ENCODE results near the gene TLL2.

The TLL2 gene

GRCh38 chr10:96416643-96417042 is 97.1 kb downstream of the TLL2 start:
- H3K27me3 ChIP-seq (ENCODE audit: insufficient read depth, low read length, poor library complexity, severe bottlenecking), result no peaks in the 10 kb centered on the region
- no peak overlapping the region for H3K4me3 ChIP-seq (ENCODE audit: low read length, poor library complexity, severe bottlenecking)
- no peaks in the 10 kb centered on the region for H3K36me3 ChIP-seq (ENCODE audit: insufficient read depth, low read length)
- H3F3A ChIP-seq (ENCODE audit: low read depth), result no peaks in the 10 kb centered on the region
- H3K9ac ChIP-seq (ENCODE audit: low read depth, low read length, poor library complexity, severe bottlenecking), result no peak overlapping the region
- no peak overlapping the region for H3K4me2 ChIP-seq (ENCODE audit: low read depth, low read length, poor library complexity, severe bottlenecking)
- TF ChIP-seq CTCF (conservative IDR thresholded peaks at IDR 0.05; ENCODE audit: low read length), result no peak
- TF ChIP-seq EZH2phosphoT487 (IDR thresholded peaks at IDR 0.05; ENCODE audit: borderline replicate concordance), result no peak
- no peaks in the 10 kb centered on the region for H3K9me2 ChIP-seq (replicated peaks; ENCODE audit: low read depth, low read length)
- peaks cover 6% of the 10 kb centered on the region for H3K4me1 ChIP-seq (ENCODE audit: insufficient read depth, low read length, poor library complexity, severe bottlenecking)
- H3K9me3 ChIP-seq (ENCODE audit: insufficient read depth, low read depth, low read length), result no peaks in the 10 kb centered on the region
- no peaks in the 10 kb centered on the region for H4K20me1 ChIP-seq (ENCODE audit: insufficient read depth, low read length, poor library complexity, severe bottlenecking)
- no peak overlapping the region for H2AFZ ChIP-seq (ENCODE audit: low read length)
- H3K79me2 ChIP-seq (ENCODE audit: insufficient read depth, low read length), result no peaks in the 10 kb centered on the region

- no peak overlapping the region for H3K4me3 ChIP-seq (ENCODE audit: low read length, poor library complexity, severe bottlenecking)
- no peak overlapping the region for H2AFZ ChIP-seq (ENCODE audit: low read length)
- H3K4me1 ChIP-seq (ENCODE audit: insufficient read depth, low read length, poor library complexity, severe bottlenecking), result peaks cover 6% of the 10 kb centered on the region
- H3F3A ChIP-seq (ENCODE audit: low read depth), result no peaks in the 10 kb centered on the region
- TF ChIP-seq EZH2phosphoT487 (IDR thresholded peaks at IDR 0.05; ENCODE audit: borderline replicate concordance), result no peak
- TF ChIP-seq CTCF (conservative IDR thresholded peaks at IDR 0.05; ENCODE audit: low read length), result no peak
- H3K79me2 ChIP-seq (ENCODE audit: insufficient read depth, low read length), result no peaks in the 10 kb centered on the region
- H3K36me3 ChIP-seq (ENCODE audit: insufficient read depth, low read length), result no peaks in the 10 kb centered on the region
- no peaks in the 10 kb centered on the region for H3K9me3 ChIP-seq (ENCODE audit: insufficient read depth, low read depth, low read length)
- H3K9me2 ChIP-seq (replicated peaks; ENCODE audit: low read depth, low read length), result no peaks in the 10 kb centered on the region
- H3K27me3 ChIP-seq (ENCODE audit: insufficient read depth, low read length, poor library complexity, severe bottlenecking), result no peaks in the 10 kb centered on the region
- H3K4me2 ChIP-seq (ENCODE audit: low read depth, low read length, poor library complexity, severe bottlenecking), result no peak overlapping the region
- no peaks in the 10 kb centered on the region for H4K20me1 ChIP-seq (ENCODE audit: insufficient read depth, low read length, poor library complexity, severe bottlenecking)
- H3K9ac ChIP-seq (ENCODE audit: low read depth, low read length, poor library complexity, severe bottlenecking), result no peak overlapping the region
These were observed 97.7 kb downstream of the TLL2 start for GRCh38 chr10:96415891-96416554.

- Histone ChIP-seq H3K79me2 (ENCODE audit: insufficient read depth, low read length) (no peaks in the 10 kb centered on the region), H3K4me3 (ENCODE audit: low read length, poor library complexity, severe bottlenecking) (no peak overlapping the region), H3K4me2 (ENCODE audit: low read depth, low read length, poor library complexity, severe bottlenecking) (no peak overlapping the region), H3K9me2 (replicated peaks; ENCODE audit: low read depth, low read length) (no peaks in the 10 kb centered on the region), H4K20me1 (ENCODE audit: insufficient read depth, low read length, poor library complexity, severe bottlenecking) (no peaks in the 10 kb centered on the region), H3K27me3 (ENCODE audit: insufficient read depth, low read length, poor library complexity, severe bottlenecking) (no peaks in the 10 kb centered on the region), H3K4me1 (ENCODE audit: insufficient read depth, low read length, poor library complexity, severe bottlenecking) (peaks cover 6% of the 10 kb centered on the region), H3F3A (ENCODE audit: low read depth) (no peaks in the 10 kb centered on the region), H3K36me3 (ENCODE audit: insufficient read depth, low read length) (no peaks in the 10 kb centered on the region), H3K9ac (ENCODE audit: low read depth, low read length, poor library complexity, severe bottlenecking) (no peak overlapping the region), H3K9me3 (ENCODE audit: insufficient read depth, low read depth, low read length) (no peaks in the 10 kb centered on the region), H2AFZ (ENCODE audit: low read length) (no peak overlapping the region)
- no peak for TF ChIP-seq CTCF (conservative IDR thresholded peaks at IDR 0.05; ENCODE audit: low read length)
- no peak for TF ChIP-seq EZH2phosphoT487 (IDR thresholded peaks at IDR 0.05; ENCODE audit: borderline replicate concordance)
These were observed 98.4 kb downstream of the TLL2 start for GRCh38 chr10:96415150-96415890.

Data from Loucy (cell line).